GM21515 (cell line): ENCODE measurements around the gene RASEF.
"Not testable (repeated sequence)": the region's sequence is repeated elsewhere in the genome, so short reads cannot be mapped to it uniquely, and the experiment has no call there.

Source experiments
- ATAC-seq: cut with Tn5 transposase; IDR thresholded peaks from one replicate; pipeline ENCODE4 v1.9.1; 2021; ENCODE audit not compliant: unreplicated experiment

The RASEF gene

GRCh38 chr9:83062651-83063527 lies at the start of gene RASEF:
RASEF (minus strand) TSS chr9:83063142; CDS start chr9:83062867, 275 bp downstream.
- ATAC-seq: no peak

GRCh38 chr9:83111169-83111568 lies 48.2 kb upstream of the RASEF start:
- no peak for ATAC-seq

GRCh38 chr9:83109296-83109695 lies 46.4 kb upstream of the RASEF start:
- ATAC-seq: no peak

- ATAC-seq: no peak
Observed at GRCh38 chr9:83108208-83108607, 45.3 kb upstream of the RASEF start.

GRCh38 chr9:83106772-83107171 lies 43.8 kb upstream of the RASEF start:
- ATAC-seq: no peak

- no peak for ATAC-seq
Observed at GRCh38 chr9:83106263-83106662, 43.3 kb upstream of the RASEF start.

- ATAC-seq: no peak
Observed at GRCh38 chr9:83097633-83098032, 34.7 kb upstream of the RASEF start.

GRCh38 chr9:83093311-83093710 lies 30.4 kb upstream of the RASEF start:
- not testable (repeated sequence) for ATAC-seq

GRCh38 chr9:83081846-83082245 lies 18.9 kb upstream of the RASEF start:
- no peak for ATAC-seq

GRCh38 chr9:83081010-83081409 lies 18.1 kb upstream of the RASEF start:
- no peak for ATAC-seq

- not testable (repeated sequence) for ATAC-seq
Observed at GRCh38 chr9:83075932-83076331, 13.0 kb upstream of the RASEF start.

GRCh38 chr9:83072498-83072897 lies 9.6 kb upstream of the RASEF start:
- ATAC-seq: not testable (repeated sequence)

- no peak for ATAC-seq
Observed at GRCh38 chr9:83071626-83072025, 8.7 kb upstream of the RASEF start.

- ATAC-seq: no peak
Observed at GRCh38 chr9:83070261-83070660, 7.3 kb upstream of the RASEF start.

GRCh38 chr9:83069651-83070050 lies 6.7 kb upstream of the RASEF start:
- ATAC-seq: no peak

- no peak for ATAC-seq
Observed at GRCh38 chr9:83068414-83068813, 5.5 kb upstream of the RASEF start.

- ATAC-seq: no peak
Observed at GRCh38 chr9:83067579-83067978, 4.6 kb upstream of the RASEF start.

GRCh38 chr9:83066771-83067170 lies 3.8 kb upstream of the RASEF start:
- no peak for ATAC-seq

GRCh38 chr9:83065233-83065632 lies 2.3 kb upstream of the RASEF start:
- ATAC-seq: no peak

GRCh38 chr9:83061990-83062650 lies 822 bp downstream of the RASEF start:
- no peak for ATAC-seq

GRCh38 chr9:83061036-83061435 lies 1.9 kb downstream of the RASEF start:
- no peak for ATAC-seq

GRCh38 chr9:83060556-83060955 lies 2.4 kb downstream of the RASEF start:
- ATAC-seq: no peak
